T-cell (primary cell): ENCODE measurements around the gene SLC7A9. TPM values are rescaled to one million over a fixed set of nuclear protein-coding genes. Genes with fewer than 3 reads are reported as not detected.

Experiments
- ATAC-seq, 4 experiments: fragments of 200-7000 bp in 3 of 4; fragments of 150-1000 bp in 1 of 4; cut with Tn5 transposase; replicated peaks in 1 of 4; 1 replicate in 3 of 4; 2 replicates in 1 of 4; pipeline ENCODE4 v1.10.0; 2021; ENCODE audit warnings: moderate library complexity in 3 of 4, mild to moderate bottlenecking in 2 of 4, moderate number of reproducible peaks in 1 of 4
- CTCF ChIA-PET, 2 donors: fragments of 300-600 bp; sonication (Branson Sonifier 250); formaldehyde crosslinking; loops; one replicate each; lab custom pipeline; 2022; ENCODE audit warnings: antibody characterized with exemption in 2 of 2; lab: Charles Lee
- POLR2A ChIA-PET, 2 donors: fragments of 300-600 bp; sonication (Branson Sonifier 250); formaldehyde crosslinking; loops; one replicate each; lab custom pipeline; 2022; ENCODE audit warnings: antibody characterized with exemption in 2 of 2; lab: Charles Lee
- DNase-seq, 35 experiments: peaks; one replicate each; pipeline versions ENCODE4 v3.0.0 to v3.0.0-alpha.2; 2013 to 2023
- H3K27ac ChIP-seq: one replicate; pipeline ENCODE4 v1.5.1; 2013; ENCODE audit warnings: low read length
- H3K27me3 ChIP-seq, 2 experiments: replicated peaks in 1 of 2; 1 replicate in 1 of 2; 2 replicates in 1 of 2; pipeline versions ENCODE4 v1.6.1 to v1.7.0; 2013; ENCODE audit warnings: low read length in 1 of 2, mixed read lengths in 1 of 2; ENCODE audit not compliant: control insufficient read depth in 2 of 2, insufficient read depth in 2 of 2; ENCODE audit errors: extremely low read depth in 1 of 2
- H3K36me3 ChIP-seq, 2 donors: 1 replicate in 1 of 2; 2 replicates in 1 of 2; pipeline versions ENCODE4 v1.6.1 to v1.7.0; 2013; ENCODE audit warnings: low read length in 1 of 2; ENCODE audit not compliant: control insufficient read depth in 2 of 2, insufficient read depth in 1 of 2; ENCODE audit errors: extremely low read depth in 1 of 2
- H3K4me1 ChIP-seq, 2 experiments: 1 replicate in 1 of 2; 2 replicates in 1 of 2; pipeline versions ENCODE4 v1.6.1 to v1.7.0; 2013; ENCODE audit warnings: low read length in 2 of 2, mixed read lengths in 1 of 2; ENCODE audit not compliant: insufficient read depth in 2 of 2, control insufficient read depth in 1 of 2; ENCODE audit errors: extremely low read depth in 1 of 2
- H3K4me3 ChIP-seq, 2 donors: 1 replicate in 1 of 2; 2 replicates in 1 of 2; pipeline versions ENCODE4 v1.5.1 to v1.7.0; 2013; ENCODE audit warnings: mild to moderate bottlenecking in 2 of 2, low read length in 1 of 2, moderate library complexity in 1 of 2; ENCODE audit not compliant: control insufficient read depth in 1 of 2; ENCODE audit errors: extremely low read depth in 1 of 2
- H3K9me3 ChIP-seq: 2 replicates; pipeline ENCODE4 v1.7.0; 2013
- H3K27ac Mint-ChIP-seq, 2 donors: one replicate each; pipeline ENCODE4 v1.8.0; 2020 to 2021; ENCODE audit warnings: mild to moderate bottlenecking in 2 of 2, mixed read lengths in 2 of 2
- H3K27me3 Mint-ChIP-seq, 2 donors: one replicate each; pipeline ENCODE4 v1.8.0; 2021 to 2022; ENCODE audit warnings: mixed read lengths in 2 of 2
- H3K36me3 Mint-ChIP-seq: one replicate; pipeline ENCODE4 v1.8.0; 2021; ENCODE audit warnings: mixed read lengths
- H3K4me1 Mint-ChIP-seq, 3 donors: one replicate each; pipeline ENCODE4 v1.8.0; 2020 to 2022; ENCODE audit warnings: mixed read lengths in 3 of 3, mild to moderate bottlenecking in 1 of 3
- H3K4me3 Mint-ChIP-seq, 3 donors: one replicate each; pipeline ENCODE4 v1.8.0; 2020 to 2022; ENCODE audit warnings: mild to moderate bottlenecking in 3 of 3, mixed read lengths in 3 of 3, moderate library complexity in 3 of 3
- H3K9me3 Mint-ChIP-seq, 3 donors: one replicate each; pipeline ENCODE4 v1.8.0; 2020 to 2022; ENCODE audit warnings: mixed read lengths in 3 of 3
- WGBS: methylation state at CpG from one replicate; pipeline ENCODE4 v1.1.5; 2013; ENCODE audit warnings: missing lambda C conversion rate; ENCODE audit not compliant: insufficient coverage; 5-methylcytosine and 5-hydroxymethylcytosine counted together
- total RNA-seq, 35 experiments: library from RNA in 6 of 35; stranded (reverse) in 6 of 35; fragments of 120-200 nt in 1 of 35; gene quantifications; one replicate each; pipeline versions ENCODE4 v1.2.1 to v1.2.4 and lab custom pipeline; 2013 to 2026

SLC7A9 gene
- total RNA-seq, 5 donors from 2014 or later (not counting 1 experiment from before 2014, with no cell fraction given) = 0.28 to 0.82 (median 0.38) TPM; not detected in 1

GRCh38 chr19:32863301-32863700 is 6.3 kb downstream of the SLC7A9 start:
- ATAC-seq (no peak), DNase-seq (no peak)
- peaks cover 0 to 4% of the 10 kb centered on the region in 2 experiments for H3K27me3 ChIP-seq
- CTCF ChIA-PET = no interaction called here
- H3K9me3 ChIP-seq = no peaks in the 10 kb centered on the region
- H3K27ac ChIP-seq = no peak overlapping the region
- no peak overlapping the region for H3K4me3 ChIP-seq
- POLR2A ChIA-PET = no interaction called here
- Mint-ChIP-seq H3K9me3 (no peaks in the 10 kb centered on the region), H3K27me3 (no peaks in the 10 kb centered on the region), H3K36me3 (no peaks in the 10 kb centered on the region), H3K4me3 (no peak overlapping the region), H3K4me1 (no peaks in the 10 kb centered on the region), H3K27ac (no peak overlapping the region)
- no peaks in the 10 kb centered on the region for H3K36me3 ChIP-seq
- WGBS = 83% methylated on average over 2 of the region's 8 CpGs
- H3K4me1 ChIP-seq = no peaks in the 10 kb centered on the region

- H3K4me3 ChIP-seq = no peak overlapping the region
- H3K4me3 Mint-ChIP-seq = no peak overlapping the region
- DNase-seq (no peak), ATAC-seq (no peak)
- no peaks in the 10 kb centered on the region for H3K4me1 Mint-ChIP-seq
- ChIA-PET POLR2A (no interaction called here), CTCF (no interaction called here)
- no peaks in the 10 kb centered on the region for H3K27me3 Mint-ChIP-seq
- H3K9me3 Mint-ChIP-seq = no peaks in the 10 kb centered on the region
- no peaks in the 10 kb centered on the region for H3K36me3 Mint-ChIP-seq
- H3K27ac ChIP-seq = no peak overlapping the region
- no peak overlapping the region for H3K27ac Mint-ChIP-seq
- no peaks in the 10 kb centered on the region for H3K36me3 ChIP-seq
- H3K27me3 ChIP-seq = peaks cover 0 to 4% of the 10 kb centered on the region in 2 experiments
- H3K4me1 ChIP-seq = no peaks in the 10 kb centered on the region
- H3K9me3 ChIP-seq = no peaks in the 10 kb centered on the region
- 100% methylated on average over 5 of the region's 14 CpGs for WGBS
Observed at GRCh38 chr19:32862741-32863140, 6.8 kb downstream of the SLC7A9 start.

DNA sequence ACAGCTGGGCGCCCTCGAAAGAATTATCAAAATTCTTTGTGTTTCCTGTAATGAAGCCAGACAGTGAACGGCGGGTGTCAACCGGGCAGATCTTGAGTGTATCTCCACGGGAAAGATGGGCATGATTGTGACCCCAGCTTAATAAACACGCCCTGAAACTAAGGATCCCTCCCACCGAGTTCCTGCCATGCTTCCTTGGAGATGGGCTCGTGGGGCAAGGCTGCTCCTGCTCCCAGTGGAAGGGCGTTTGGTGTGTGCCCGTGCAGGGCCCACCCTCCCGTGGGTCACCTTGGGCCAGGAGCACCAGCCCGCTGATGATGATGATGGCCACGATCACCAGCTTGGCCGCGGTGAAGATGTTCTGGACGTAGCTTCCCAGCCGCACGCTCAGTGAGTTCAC is 7.4 kb downstream of the SLC7A9 start:
- peaks cover 0 to 4% of the 10 kb centered on the region in 2 experiments for H3K27me3 ChIP-seq
- H3K4me3 ChIP-seq = no peak overlapping the region
- no peaks in the 10 kb centered on the region for H3K4me1 ChIP-seq
- H3K4me1 Mint-ChIP-seq = no peaks in the 10 kb centered on the region
- H3K9me3 ChIP-seq = no peaks in the 10 kb centered on the region
- ChIA-PET POLR2A (no interaction called here), CTCF (no interaction called here)
- no peak overlapping the region for H3K27ac ChIP-seq
- no peak overlapping the region for H3K4me3 Mint-ChIP-seq
- DNase-seq (no peak), ATAC-seq (no peak)
- no peaks in the 10 kb centered on the region for H3K27me3 Mint-ChIP-seq
- no peaks in the 10 kb centered on the region for H3K36me3 ChIP-seq
- H3K9me3 Mint-ChIP-seq = no peaks in the 10 kb centered on the region
- WGBS = 87% methylated on average over 14 of the region's 19 CpGs
- no peaks in the 10 kb centered on the region for H3K36me3 Mint-ChIP-seq
- H3K27ac Mint-ChIP-seq = no peak overlapping the region

DNA sequence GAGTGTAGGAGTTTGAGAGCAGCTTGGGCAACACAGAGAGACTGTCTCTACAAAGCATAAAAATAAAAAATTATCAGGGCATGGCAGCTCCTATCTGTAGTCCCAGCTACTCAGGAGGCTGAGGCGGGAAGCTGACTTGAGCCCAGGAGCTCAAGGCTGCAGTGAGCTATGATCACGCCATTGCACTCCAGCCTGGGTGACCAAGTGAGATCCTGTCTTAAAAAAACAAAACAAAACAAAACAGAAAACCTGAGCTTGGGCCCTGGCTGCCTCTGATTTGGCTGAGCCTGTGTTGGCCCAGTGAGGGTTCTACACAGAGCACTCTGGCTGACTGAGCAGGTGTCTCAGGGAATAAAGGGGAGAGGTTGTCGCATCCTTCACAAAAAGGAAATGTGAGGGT is 8.0 kb downstream of the SLC7A9 start:
- no peak for ATAC-seq
- CTCF ChIA-PET = no interaction called here

GRCh38 chr19:32859591-32859990 is 10.0 kb downstream of the SLC7A9 start:
- Mint-ChIP-seq H3K36me3 (no peaks in the 10 kb centered on the region), H3K4me1 (no peaks in the 10 kb centered on the region), H3K27ac (no peak overlapping the region), H3K9me3 (no peaks in the 10 kb centered on the region), H3K27me3 (no peaks in the 10 kb centered on the region), H3K4me3 (no peak overlapping the region)
- Histone ChIP-seq H3K4me1 (no peaks in the 10 kb centered on the region), H3K9me3 (no peaks in the 10 kb centered on the region), H3K4me3 (no peak overlapping the region), H3K27me3 (no peaks in the 10 kb centered on the region), H3K36me3 (no peaks in the 10 kb centered on the region), H3K27ac (no peak overlapping the region)
- 94% methylated on average over 17 of the region's 19 CpGs for WGBS
- ChIA-PET CTCF (no interaction called here), POLR2A (no interaction called here)
- no peak for ATAC-seq
- no peak for DNase-seq

More for the DNA sequence above, 8.0 kb downstream of the SLC7A9 start:
- no peak for DNase-seq
- Mint-ChIP-seq H3K36me3 (no peaks in the 10 kb centered on the region), H3K9me3 (no peaks in the 10 kb centered on the region), H3K27ac (no peak overlapping the region), H3K4me3 (no peak overlapping the region), H3K4me1 (no peaks in the 10 kb centered on the region), H3K27me3 (no peaks in the 10 kb centered on the region)
- Histone ChIP-seq H3K27ac (no peak overlapping the region), H3K4me1 (no peaks in the 10 kb centered on the region), H3K36me3 (no peaks in the 10 kb centered on the region), H3K27me3 (no peaks in the 10 kb centered on the region), H3K4me3 (no peak overlapping the region), H3K9me3 (no peaks in the 10 kb centered on the region)
- POLR2A ChIA-PET = no interaction called here
- 100% methylated on average over 2 of the region's 3 CpGs for WGBS

- H3K4me3 ChIP-seq = no peak overlapping the region
- Mint-ChIP-seq H3K27ac (no peak overlapping the region), H3K27me3 (no peaks in the 10 kb centered on the region), H3K9me3 (no peaks in the 10 kb centered on the region), H3K36me3 (no peaks in the 10 kb centered on the region), H3K4me1 (no peaks in the 10 kb centered on the region), H3K4me3 (no peak overlapping the region)
- DNase-seq (no peak), ATAC-seq (no peak)
- no peaks in the 10 kb centered on the region for H3K9me3 ChIP-seq
- ChIA-PET CTCF (interaction anchor here in 1 of 2 donors (0.6 kb wide), 1 partner anchor 292 kb away, joined by 3 read pairs; no protein-coding TSS in a partner anchor), POLR2A (no interaction called here)
- no peaks in the 10 kb centered on the region for H3K27me3 ChIP-seq
- H3K27ac ChIP-seq = no peak overlapping the region
- no peaks in the 10 kb centered on the region for H3K4me1 ChIP-seq
- no CpG with 5 or more reads among the region's 10 CpGs for WGBS
- H3K36me3 ChIP-seq = no peaks in the 10 kb centered on the region
Observed at GRCh38 chr19:32858559-32858958, 11.0 kb downstream of the SLC7A9 start.

DNA sequence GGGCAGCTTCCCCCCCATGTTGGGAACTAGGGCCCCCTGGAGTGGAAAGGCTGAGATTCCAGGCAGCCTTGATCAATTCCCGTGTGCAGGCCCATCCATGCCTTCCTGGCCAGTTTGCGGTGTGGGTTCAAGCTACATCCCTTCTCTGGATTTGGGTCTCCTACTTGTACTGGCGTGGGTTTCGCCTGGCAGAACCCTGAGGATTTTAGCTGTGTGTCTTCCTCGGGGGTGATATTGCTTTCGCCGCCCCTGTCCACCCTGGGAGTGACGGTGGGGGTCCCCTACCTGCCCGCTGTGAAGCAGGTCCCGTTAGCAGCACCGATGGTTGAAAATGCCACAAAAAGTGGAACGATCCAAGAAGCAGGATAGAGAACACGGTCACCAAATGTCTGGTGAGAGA is 11.4 kb downstream of the SLC7A9 start:
- ChIA-PET POLR2A (interaction anchor here in 1 of 2 donors (0.6 kb wide), 1 partner anchor 1309 kb away, joined by 3 read pairs; no protein-coding TSS in a partner anchor), CTCF (no interaction called here)
- Histone ChIP-seq H3K4me3 (no peak overlapping the region), H3K27ac (no peak overlapping the region), H3K4me1 (no peaks in the 10 kb centered on the region), H3K27me3 (no peaks in the 10 kb centered on the region), H3K36me3 (no peaks in the 10 kb centered on the region), H3K9me3 (no peaks in the 10 kb centered on the region)
- Mint-ChIP-seq H3K27me3 (no peaks in the 10 kb centered on the region), H3K27ac (no peak overlapping the region), H3K4me3 (no peak overlapping the region), H3K9me3 (no peaks in the 10 kb centered on the region), H3K36me3 (no peaks in the 10 kb centered on the region), H3K4me1 (no peaks in the 10 kb centered on the region)
- no peak for DNase-seq
- ATAC-seq = no peak
- 93% methylated on average over 13 of the region's 13 CpGs for WGBS
